ENCODE measurements around the gene CNPY1.

The CNPY1 gene

DNA sequence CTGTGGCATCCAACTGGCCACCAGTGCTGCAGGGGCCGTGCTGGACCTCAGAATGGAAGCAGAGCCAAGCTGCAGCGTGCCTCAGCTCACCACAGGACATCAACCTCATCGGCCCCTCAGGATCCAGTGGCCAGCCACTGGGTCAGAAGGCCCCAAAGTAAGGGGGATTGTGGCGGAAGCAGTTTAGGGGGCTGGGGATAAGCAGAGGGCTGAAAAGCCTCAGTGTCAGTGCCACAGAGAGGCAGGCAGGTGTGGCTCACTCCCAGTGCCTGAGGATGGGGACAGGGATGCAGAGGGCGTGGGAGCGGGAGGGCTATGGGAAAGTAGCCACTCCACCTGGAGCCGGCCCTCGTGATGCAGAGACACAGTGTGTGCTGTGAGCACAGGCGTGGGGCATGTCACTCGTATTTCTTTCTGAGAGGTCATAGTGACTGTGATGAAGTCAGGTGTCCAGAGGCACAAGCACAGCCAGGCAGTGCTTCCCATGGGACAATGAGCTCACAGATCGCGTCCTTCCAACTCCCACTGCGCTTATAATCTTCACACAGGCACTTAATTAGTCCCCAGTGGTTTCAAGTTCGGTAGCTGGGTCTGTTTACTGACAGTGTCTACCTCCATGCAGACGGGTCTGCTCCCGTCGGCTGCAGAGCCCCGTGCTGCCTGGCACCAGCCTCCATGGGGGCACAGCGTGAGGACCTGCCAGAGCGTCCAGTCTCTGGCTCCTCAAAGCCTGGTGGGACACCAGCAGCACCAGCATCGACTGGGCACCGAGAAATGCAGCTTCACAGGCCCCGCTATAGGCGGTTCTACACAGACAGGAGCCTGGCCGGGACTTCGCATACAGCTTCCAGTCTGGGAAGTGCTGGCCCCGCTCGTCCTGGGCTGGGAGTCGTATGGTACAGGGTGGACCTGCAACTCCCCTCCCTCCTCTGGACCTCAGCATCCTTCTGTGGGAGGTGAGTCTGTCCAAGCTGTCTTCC lies 42.9 kb upstream of the CNPY1 start:
- DNase-seq (ENCODE audit: low spot score): no peak
- H3K27ac ChIP-seq: no peak overlapping the region
- TF ChIP-seq, protein P1, sequence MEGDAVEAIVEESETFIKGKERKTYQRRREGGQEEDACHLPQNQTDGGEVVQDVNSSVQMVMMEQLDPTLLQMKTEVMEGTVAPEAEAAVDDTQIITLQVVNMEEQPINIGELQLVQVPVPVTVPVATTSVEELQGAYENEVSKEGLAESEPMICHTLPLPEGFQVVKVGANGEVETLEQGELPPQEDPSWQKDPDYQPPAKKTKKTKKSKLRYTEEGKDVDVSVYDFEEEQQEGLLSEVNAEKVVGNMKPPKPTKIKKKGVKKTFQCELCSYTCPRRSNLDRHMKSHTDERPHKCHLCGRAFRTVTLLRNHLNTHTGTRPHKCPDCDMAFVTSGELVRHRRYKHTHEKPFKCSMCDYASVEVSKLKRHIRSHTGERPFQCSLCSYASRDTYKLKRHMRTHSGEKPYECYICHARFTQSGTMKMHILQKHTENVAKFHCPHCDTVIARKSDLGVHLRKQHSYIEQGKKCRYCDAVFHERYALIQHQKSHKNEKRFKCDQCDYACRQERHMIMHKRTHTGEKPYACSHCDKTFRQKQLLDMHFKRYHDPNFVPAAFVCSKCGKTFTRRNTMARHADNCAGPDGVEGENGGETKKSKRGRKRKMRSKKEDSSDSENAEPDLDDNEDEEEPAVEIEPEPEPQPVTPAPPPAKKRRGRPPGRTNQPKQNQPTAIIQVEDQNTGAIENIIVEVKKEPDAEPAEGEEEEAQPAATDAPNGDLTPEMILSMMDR (conservative IDR thresholded peaks at IDR 0.05; ENCODE audit: low read depth): no peak
- POLR2A ChIA-PET (ENCODE audit: low non-redundant PET): no interaction called here
- CTCF ChIA-PET: interaction anchor here (1.1 kb wide), 1 partner anchor 10 kb away, joined by 4 read pairs; no protein-coding TSS in a partner anchor

DNA sequence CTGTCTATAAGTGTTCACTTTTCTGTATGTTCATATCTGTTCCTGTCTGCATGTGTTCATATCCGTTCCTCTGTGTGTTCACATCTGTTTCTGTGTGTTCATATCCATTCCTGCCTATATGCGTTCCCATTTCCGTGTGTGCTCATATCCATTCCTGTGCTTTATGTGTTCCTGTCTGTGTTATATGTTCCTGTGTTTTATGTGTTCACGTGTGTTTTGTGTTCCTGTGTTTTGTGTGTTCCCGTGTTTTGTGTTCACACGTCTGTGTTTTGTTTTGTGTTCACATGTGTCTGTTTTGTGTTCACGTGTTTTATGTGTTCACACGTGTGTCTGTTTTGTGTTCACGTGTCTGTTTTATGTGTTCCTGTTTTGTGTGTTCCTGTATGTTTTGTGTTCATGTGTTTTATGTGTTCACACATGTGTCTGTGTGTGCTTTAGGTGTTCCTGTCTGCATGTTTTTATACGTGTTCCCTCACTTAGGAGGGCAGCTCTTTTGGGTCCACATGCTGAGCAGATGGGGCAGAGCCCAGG lies 42.2 kb upstream of the CNPY1 start:
- CTCF ChIA-PET: interaction anchor here (1.1 kb wide), 1 partner anchor 10 kb away, joined by 4 read pairs; no protein-coding TSS in a partner anchor
- POLR2A ChIA-PET (ENCODE audit: low non-redundant PET): no interaction called here
- no peak for DNase-seq (ENCODE audit: low spot score)
- TF ChIP-seq, protein P1 (conservative IDR thresholded peaks at IDR 0.05; ENCODE audit: low read depth): no peak
- no peak overlapping the region for H3K27ac ChIP-seq

DNA sequence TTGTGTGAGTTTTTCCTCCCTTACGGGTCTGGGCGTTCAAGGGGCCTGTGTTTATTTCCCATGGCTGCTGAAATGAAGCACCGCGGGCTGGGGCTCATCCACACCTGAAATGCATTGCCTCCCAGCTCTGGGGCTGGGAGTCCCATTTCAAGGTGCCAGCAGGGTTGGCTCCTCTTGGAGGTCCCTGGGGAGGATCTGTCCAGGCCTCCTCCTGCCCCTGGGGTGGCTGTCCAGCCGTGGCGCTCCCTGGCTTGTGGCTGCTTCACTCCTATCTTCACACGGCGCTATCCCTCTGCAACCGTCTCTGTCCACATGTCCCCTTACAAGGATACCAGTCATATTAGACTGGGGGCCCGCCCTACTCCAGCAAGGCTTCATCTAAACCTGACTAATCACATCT lies 41.1 kb upstream of the CNPY1 start:
- H3K27ac ChIP-seq: no peak overlapping the region
- CTCF ChIA-PET: no interaction called here
- POLR2A ChIA-PET (ENCODE audit: low non-redundant PET): no interaction called here
- TF ChIP-seq, protein P1 (conservative IDR thresholded peaks at IDR 0.05; ENCODE audit: low read depth): no peak
- no peak for DNase-seq (ENCODE audit: low spot score)

DNA sequence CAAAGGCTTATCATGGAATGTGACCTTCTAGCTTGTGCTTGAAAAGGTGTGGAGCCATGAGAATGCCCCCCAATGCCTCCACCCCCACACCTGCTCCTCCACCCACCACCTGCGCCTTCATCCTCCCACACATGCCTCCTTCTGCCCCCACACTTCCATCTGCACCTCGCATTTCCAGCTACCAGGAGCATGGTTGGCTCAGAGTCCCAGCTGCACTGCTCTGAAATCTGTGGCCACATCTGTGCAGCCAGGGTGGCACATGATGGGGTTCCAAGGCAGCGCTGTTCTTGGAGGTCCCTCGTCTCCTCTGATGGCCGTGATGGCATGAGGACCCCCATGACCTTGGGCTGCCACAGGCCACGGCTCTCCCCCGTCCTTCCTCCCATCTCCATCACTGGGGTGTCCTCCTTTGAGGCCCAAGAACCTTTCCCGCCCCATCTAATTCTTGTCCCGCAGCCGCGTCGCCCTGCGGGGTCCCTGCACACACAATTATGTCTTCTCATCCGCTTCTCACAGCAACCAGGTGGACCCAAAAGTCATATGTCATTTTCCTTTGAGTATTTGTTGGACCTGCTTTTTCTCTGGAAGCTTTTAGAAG lies 40.6 kb upstream of the CNPY1 start:
- DNase-seq (ENCODE audit: low spot score): no peak
- H3K27ac ChIP-seq: no peak overlapping the region
- ChIA-PET CTCF (no interaction called here), POLR2A (ENCODE audit: low non-redundant PET) (no interaction called here)
- TF ChIP-seq, protein P1 (conservative IDR thresholded peaks at IDR 0.05; ENCODE audit: low read depth): no peak

DNA sequence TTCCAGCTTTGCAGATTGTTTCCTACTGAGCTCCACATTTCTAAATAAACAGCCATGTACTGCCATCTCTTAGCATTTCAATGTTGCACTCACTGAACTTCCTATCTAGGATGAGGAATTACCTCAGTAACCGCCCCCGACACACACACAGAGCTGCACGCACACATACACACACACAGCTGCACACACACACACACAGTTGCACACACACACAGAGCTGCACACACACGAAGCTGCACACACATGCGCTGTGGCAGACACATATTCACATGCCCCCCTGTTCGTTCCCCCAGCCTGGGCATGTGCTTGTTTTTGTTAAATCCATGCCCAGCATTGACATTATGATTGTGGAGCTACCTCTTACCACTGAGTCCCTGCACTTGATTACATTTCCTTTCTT lies 39.6 kb upstream of the CNPY1 start:
- ChIA-PET CTCF (interaction anchor here (0.7 kb wide), 1 partner anchor 38 kb away, joined by 5 read pairs; no protein-coding TSS in a partner anchor), POLR2A (ENCODE audit: low non-redundant PET) (no interaction called here)
- no peak overlapping the region for H3K27ac ChIP-seq
- no peak for DNase-seq (ENCODE audit: low spot score)
- TF ChIP-seq, protein P1 (conservative IDR thresholded peaks at IDR 0.05; ENCODE audit: low read depth): no peak

DNA sequence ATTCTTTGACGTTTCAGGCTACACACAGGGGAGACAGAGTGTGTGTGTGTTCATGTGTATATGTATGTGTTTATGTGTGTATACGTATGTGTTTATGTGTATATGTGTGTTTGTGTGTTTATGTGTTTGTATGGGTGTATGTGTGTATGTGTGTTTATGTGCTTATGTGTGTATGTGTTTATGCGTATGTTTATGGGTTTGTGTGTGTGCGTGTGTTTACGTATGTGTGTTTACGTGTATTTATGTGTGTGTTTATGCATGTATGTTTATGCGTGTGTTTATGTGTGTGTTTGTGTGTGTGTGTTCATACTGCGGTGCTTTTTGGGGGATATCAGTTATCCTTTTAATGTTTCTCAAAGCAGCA lies 39.2 kb upstream of the CNPY1 start:
- TF ChIP-seq, protein P1 (conservative IDR thresholded peaks at IDR 0.05; ENCODE audit: low read depth): no peak
- CTCF ChIA-PET: interaction anchor here (0.7 kb wide), 1 partner anchor 37 kb away, joined by 5 read pairs; no protein-coding TSS in a partner anchor
- H3K27ac ChIP-seq: no peak overlapping the region
- no peak for DNase-seq (ENCODE audit: low spot score)
- POLR2A ChIA-PET (ENCODE audit: low non-redundant PET): no interaction called here

Measured in RWPE1 (cell line).